Esophagus squamous epithelium (tissue), 5 donors: Measurements from ENCODE around the gene LYAR. TPM values are rescaled to one million over a fixed set of nuclear protein-coding genes. Genes with fewer than 3 reads are reported as not detected.

ENCODE experiments used
- DNase-seq: peaks from one replicate; lab custom pipeline; 2025; lab: John Stamatoyannopoulos, UW
- H3K27ac ChIP-seq, 4 donors: fragments of 200-600 bp; sonication (generic); one replicate each; pipeline ENCODE4 v1.5.1; 2016 to 2019; ENCODE audit warnings: mild to moderate bottlenecking in 1 of 4
- H3K27me3 ChIP-seq, 4 donors: fragments of 200-600 bp; sonication (generic); 1 replicate in 3 of 4; 2 replicates in 1 of 4; pipeline versions ENCODE4 v1.5.1 to v1.6.0; 2017 to 2021; ENCODE audit warnings: antibody characterized with exemption in 1 of 4
- H3K36me3 ChIP-seq, 3 donors: fragments of 200-600 bp; sonication (generic); one replicate each; pipeline ENCODE4 v1.5.1; 2016 to 2019
- H3K4me1 ChIP-seq, 3 donors: fragments of 200-600 bp; sonication (generic); one replicate each; pipeline ENCODE4 v1.5.1; 2017 to 2019
- H3K4me3 ChIP-seq, 4 donors: fragments of 200-600 bp; sonication (generic); 1 replicate in 3 of 4; 2 replicates in 1 of 4; pipeline ENCODE4 v1.5.1; 2016 to 2019; ENCODE audit warnings: mild to moderate bottlenecking in 2 of 4, moderate library complexity in 1 of 4
- H3K9me3 ChIP-seq, 3 donors: fragments of 200-600 bp; sonication (generic); one replicate each; pipeline ENCODE4 v1.5.1; 2016 to 2019
- CTCF ChIP-seq, 6 experiments: fragments of 450-650 bp in 4 of 6; fragments of 200-600 bp in 2 of 6; sonication (generic) in 2 of 6; IDR thresholded peaks; one replicate each; pipeline ENCODE4 v1.5.1; 2016 to 2019; ENCODE audit warnings: antibody characterized with exemption in 6 of 6, mild to moderate bottlenecking in 4 of 6, moderate library complexity in 4 of 6
- POLR2A ChIP-seq, 4 donors: fragments of 450-650 bp; IDR thresholded peaks; one replicate each; pipeline ENCODE4 v1.6.1; 2017; ENCODE audit warnings: antibody characterized with exemption in 4 of 4, mild to moderate bottlenecking in 4 of 4, moderate library complexity in 3 of 4
- WGBS, 2 donors: methylation state at CpG; one replicate each; pipeline ENCODE4 v1.1.5; 2018; 5-methylcytosine and 5-hydroxymethylcytosine counted together
- intact Hi-C: fragments of 100-400 bp; cut with DNase I; formaldehyde crosslinking; loops from one replicate; pipeline ENCODE4 v1.15.0; 2022
- total RNA-seq, 4 donors: library from RNA; depleted of rRNA; stranded (reverse); fragments of >200 nt; gene quantifications; one replicate each; pipeline ENCODE4 v1.1.0, GENCODE V29; 2016
- donor health status: DM: yes; HTN: yes; CAD: no.

The LYAR gene
- total RNA-seq, 4 donors from 2014 or later = 9.1 to 35.7 (median 22.0) TPM

GRCh38 chr4:4333265-4333706 lies 43.3 kb upstream of the LYAR start:
- Histone ChIP-seq H3K36me3 (no peaks in the 10 kb centered on the region), H3K9me3 (no peaks in the 10 kb centered on the region), H3K4me3 (no peak overlapping the region), H3K27me3 (no peaks in the 10 kb centered on the region), H3K27ac (no peak overlapping the region), H3K4me1 (no peaks in the 10 kb centered on the region)
- WGBS, 2 donors = 49% methylated on average over 6 to 11 of the region's 11 CpGs
- no peak for TF ChIP-seq POLR2A (IDR thresholded peaks at IDR 0.05)
- no peak for TF ChIP-seq CTCF (IDR thresholded peaks at IDR 0.05)
- intact Hi-C loops = loop anchor here (5.0 kb wide), 1 partner anchor 76 kb away; no protein-coding TSS in a partner anchor
- DNase-seq = no peak

GRCh38 chr4:4332529-4332928 lies 42.6 kb upstream of the LYAR start:
- Histone ChIP-seq H3K4me3 (no peak overlapping the region), H3K36me3 (no peaks in the 10 kb centered on the region), H3K27me3 (no peaks in the 10 kb centered on the region), H3K4me1 (no peaks in the 10 kb centered on the region), H3K27ac (no peak overlapping the region), H3K9me3 (no peaks in the 10 kb centered on the region)
- no peak for TF ChIP-seq POLR2A (IDR thresholded peaks at IDR 0.05)
- no peak for TF ChIP-seq CTCF (IDR thresholded peaks at IDR 0.05)
- DNase-seq = no peak
- intact Hi-C loops = loop anchor here (5.0 kb wide), 1 partner anchor 75 kb away; no protein-coding TSS in a partner anchor
- WGBS, 2 donors = 76 to 82% methylated on average over 3 of the region's 3 CpGs

GRCh38 chr4:4330794-4331193 lies 40.8 kb upstream of the LYAR start:
- H3K4me3 ChIP-seq = no peak overlapping the region
- DNase-seq = no peak
- H3K4me1 ChIP-seq = no peaks in the 10 kb centered on the region
- no peaks in the 10 kb centered on the region for H3K36me3 ChIP-seq
- H3K9me3 ChIP-seq = no peaks in the 10 kb centered on the region
- WGBS, 2 donors = 73 to 79% methylated on average over 2 to 3 of the region's 5 CpGs
- H3K27me3 ChIP-seq = no peaks in the 10 kb centered on the region
- no peak overlapping the region for H3K27ac ChIP-seq
- TF ChIP-seq POLR2A (IDR thresholded peaks at IDR 0.05) = no peak
- no peak for TF ChIP-seq CTCF (IDR thresholded peaks at IDR 0.05)
- intact Hi-C loops = loop anchor here (5.0 kb wide), 1 partner anchor 73 kb away; no protein-coding TSS in a partner anchor

GRCh38 chr4:4329496-4329895 lies 39.5 kb upstream of the LYAR start:
- intact Hi-C loops = no loop called here
- no peaks in the 10 kb centered on the region for H3K36me3 ChIP-seq
- WGBS, 2 donors = 83 to 92% methylated on average over 10 of the region's 10 CpGs
- no peaks in the 10 kb centered on the region for H3K9me3 ChIP-seq
- H3K27me3 ChIP-seq = no peaks in the 10 kb centered on the region
- H3K27ac ChIP-seq = no peak overlapping the region
- DNase-seq = no peak
- no peak overlapping the region for H3K4me3 ChIP-seq
- TF ChIP-seq POLR2A (IDR thresholded peaks at IDR 0.05) (no peak), CTCF (IDR thresholded peaks at IDR 0.05) (no peak)
- no peaks in the 10 kb centered on the region for H3K4me1 ChIP-seq

- TF ChIP-seq CTCF (IDR thresholded peaks at IDR 0.05) (no peak), POLR2A (IDR thresholded peaks at IDR 0.05) (no peak)
- H3K27me3 ChIP-seq = no peaks in the 10 kb centered on the region
- H3K27ac ChIP-seq = no peak overlapping the region
- no peak overlapping the region for H3K4me3 ChIP-seq
- WGBS, 2 donors = 82 to 98% methylated on average over 4 of the region's 4 CpGs
- no peaks in the 10 kb centered on the region for H3K9me3 ChIP-seq
- no peak for DNase-seq
- no peaks in the 10 kb centered on the region for H3K36me3 ChIP-seq
- H3K4me1 ChIP-seq = no peaks in the 10 kb centered on the region
- intact Hi-C loops = no loop called here
Observed at GRCh38 chr4:4328840-4329239, 38.9 kb upstream of the LYAR start.
